HFFc6 (cell line): Measurements from ENCODE around the gene THAP6. TPM values are rescaled to one million over a fixed set of nuclear protein-coding genes. Genes with fewer than 3 reads are reported as not detected.

ENCODE experiments used
- DNase-seq: peaks from one replicate; pipeline ENCODE4 v3.0.0-alpha.2; 2018
- H3K27ac Mint-ChIP-seq: 2 replicates; pipeline ENCODE4 v1.8.0; 2020; ENCODE audit warnings: mild to moderate bottlenecking, mixed read lengths
- H3K27me3 Mint-ChIP-seq: 2 replicates; pipeline ENCODE4 v1.8.0; 2021; ENCODE audit warnings: mild to moderate bottlenecking, moderate library complexity, mixed read lengths; ENCODE audit not compliant: insufficient read depth
- H3K36me3 Mint-ChIP-seq: 2 replicates; pipeline ENCODE4 v1.8.0; 2021; ENCODE audit warnings: low read depth, mixed read lengths
- H3K4me1 Mint-ChIP-seq: 2 replicates; pipeline ENCODE4 v1.8.0; 2020; ENCODE audit warnings: low read depth, mixed read lengths
- H3K4me3 Mint-ChIP-seq: 2 replicates; pipeline ENCODE4 v1.8.0; 2020; ENCODE audit warnings: mild to moderate bottlenecking, moderate library complexity, mixed read lengths
- H3K9me3 Mint-ChIP-seq: 2 replicates; pipeline ENCODE4 v1.8.0; 2020; ENCODE audit warnings: mild to moderate bottlenecking, mixed read lengths
- total RNA-seq, 6 experiments: library from RNA; stranded (reverse); fragmentation: NEBNext Ultra II Directional; extraction: Animal tissue kit (Norgen Biotek cat#: 25700); gene quantifications; 2 replicates in 1 of 6; 3 replicates in 5 of 6; pipeline ENCODE4 v1.2.3, GENCODE V29; 2021
- TF ChIP-seq, protein P1 (sequence below): fragments of 200-600 bp; sonication (generic); IDR thresholded peaks from 2 replicates; pipeline ENCODE4 v1.5.0; 2021; ENCODE audit warnings: antibody characterized with exemption, mild to moderate bottlenecking

The THAP6 gene
- total RNA-seq, 6 experiments from 2014 or later: 14.2 to 20.6 (median 17.8) TPM

DNA sequence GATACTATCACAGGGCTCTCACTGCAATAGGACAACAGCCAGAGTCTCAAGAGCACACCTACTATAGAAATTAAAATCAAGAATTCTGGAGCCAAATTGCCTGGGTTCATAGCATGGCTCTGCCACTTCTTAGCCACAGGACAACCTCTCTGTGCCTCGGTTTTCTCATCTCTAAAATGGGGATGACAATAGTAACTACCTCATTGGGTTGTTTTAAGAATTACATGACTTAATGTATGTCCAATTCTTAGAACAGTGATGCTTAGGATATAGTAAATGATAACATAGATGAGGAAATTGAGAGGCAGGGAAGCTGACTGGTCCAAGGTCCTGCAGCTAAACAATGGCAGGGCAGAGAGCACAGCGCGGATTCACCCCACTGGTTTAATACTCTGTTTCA, 30.6 kb downstream of the THAP6 start:
- TF ChIP-seq, protein P1, sequence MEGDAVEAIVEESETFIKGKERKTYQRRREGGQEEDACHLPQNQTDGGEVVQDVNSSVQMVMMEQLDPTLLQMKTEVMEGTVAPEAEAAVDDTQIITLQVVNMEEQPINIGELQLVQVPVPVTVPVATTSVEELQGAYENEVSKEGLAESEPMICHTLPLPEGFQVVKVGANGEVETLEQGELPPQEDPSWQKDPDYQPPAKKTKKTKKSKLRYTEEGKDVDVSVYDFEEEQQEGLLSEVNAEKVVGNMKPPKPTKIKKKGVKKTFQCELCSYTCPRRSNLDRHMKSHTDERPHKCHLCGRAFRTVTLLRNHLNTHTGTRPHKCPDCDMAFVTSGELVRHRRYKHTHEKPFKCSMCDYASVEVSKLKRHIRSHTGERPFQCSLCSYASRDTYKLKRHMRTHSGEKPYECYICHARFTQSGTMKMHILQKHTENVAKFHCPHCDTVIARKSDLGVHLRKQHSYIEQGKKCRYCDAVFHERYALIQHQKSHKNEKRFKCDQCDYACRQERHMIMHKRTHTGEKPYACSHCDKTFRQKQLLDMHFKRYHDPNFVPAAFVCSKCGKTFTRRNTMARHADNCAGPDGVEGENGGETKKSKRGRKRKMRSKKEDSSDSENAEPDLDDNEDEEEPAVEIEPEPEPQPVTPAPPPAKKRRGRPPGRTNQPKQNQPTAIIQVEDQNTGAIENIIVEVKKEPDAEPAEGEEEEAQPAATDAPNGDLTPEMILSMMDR: no peak
- no peaks in the 10 kb centered on the region; the same call in 1 of the 2 replicates for H3K36me3 Mint-ChIP-seq
- no peak overlapping the region for H3K4me3 Mint-ChIP-seq
- no peaks in the 10 kb centered on the region for H3K27me3 Mint-ChIP-seq
- no peak for DNase-seq
- H3K4me1 Mint-ChIP-seq: peaks cover 41% of the 10 kb centered on the region
- H3K9me3 Mint-ChIP-seq: no peaks in the 10 kb centered on the region
- no peak overlapping the region for H3K27ac Mint-ChIP-seq

DNA sequence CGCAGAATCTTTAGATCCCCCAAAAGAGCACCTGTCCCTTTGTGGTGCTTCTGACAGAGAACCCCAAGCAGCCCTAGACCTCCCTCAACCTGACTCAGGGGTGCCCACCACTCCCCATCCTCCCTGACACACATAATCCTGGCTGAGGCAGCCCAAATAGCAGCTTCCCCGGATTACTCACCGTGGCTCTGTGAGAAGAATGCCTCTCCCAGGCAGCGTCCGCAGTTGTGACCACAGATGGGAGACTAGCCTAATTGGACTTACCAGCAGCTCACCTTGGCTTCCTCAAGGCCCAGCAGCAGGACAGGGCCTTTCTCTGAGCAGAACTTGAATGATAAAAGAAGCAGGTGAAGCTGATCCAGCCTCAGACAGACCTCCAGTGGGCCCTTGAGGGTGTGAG, 31.3 kb downstream of the THAP6 start:
- Mint-ChIP-seq H3K4me1 (peaks cover 41% of the 10 kb centered on the region), H3K27ac (no peak overlapping the region), H3K36me3 (no peaks in the 10 kb centered on the region; the same call in 1 of the 2 replicates), H3K9me3 (no peaks in the 10 kb centered on the region), H3K4me3 (no peak overlapping the region), H3K27me3 (no peaks in the 10 kb centered on the region)
- DNase-seq: peak; percentile 55
- TF ChIP-seq, protein P1: no peak

DNA sequence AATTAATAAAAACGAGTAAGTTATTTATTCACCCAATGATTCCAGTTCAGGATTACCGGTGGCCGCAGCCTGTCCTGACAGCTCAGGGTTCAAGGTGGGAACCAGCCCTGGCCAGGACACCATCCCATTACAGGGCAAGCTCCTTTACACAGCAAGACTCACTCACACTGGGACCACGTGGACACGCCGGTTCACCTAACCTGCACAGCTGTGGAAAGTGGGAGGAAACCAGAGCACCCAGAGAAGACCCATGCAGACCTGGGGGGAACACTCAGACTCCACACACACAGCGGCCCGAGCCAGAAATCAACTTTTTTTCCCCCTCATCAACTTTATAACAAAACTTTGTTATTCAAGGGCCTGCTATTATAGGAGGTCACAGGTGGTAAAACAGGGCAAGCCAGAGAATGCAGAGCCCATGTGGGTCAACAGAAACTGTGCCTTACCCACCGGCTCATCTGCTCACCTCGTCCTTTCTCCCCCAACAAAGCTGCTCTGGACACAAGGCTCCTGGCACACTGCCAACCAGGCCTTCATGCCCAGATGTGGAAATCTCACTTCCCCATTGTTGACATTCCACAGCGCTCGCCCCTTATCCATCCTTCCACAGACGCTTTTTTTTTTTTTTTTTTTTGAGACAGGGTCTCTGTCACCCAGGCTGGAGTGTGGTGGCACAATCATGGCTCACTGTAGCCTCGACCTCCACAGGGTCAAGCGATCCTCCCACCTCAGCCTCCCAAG, 33.5 kb downstream of the THAP6 start:
- no peak for DNase-seq
- Mint-ChIP-seq H3K4me3 (no peak overlapping the region), H3K27ac (no peak overlapping the region), H3K4me1 (peaks cover 32% of the 10 kb centered on the region), H3K27me3 (no peaks in the 10 kb centered on the region), H3K9me3 (no peaks in the 10 kb centered on the region), H3K36me3 (no peaks in the 10 kb centered on the region; the same call in 1 of the 2 replicates)
- TF ChIP-seq, protein P1: no peak

DNA sequence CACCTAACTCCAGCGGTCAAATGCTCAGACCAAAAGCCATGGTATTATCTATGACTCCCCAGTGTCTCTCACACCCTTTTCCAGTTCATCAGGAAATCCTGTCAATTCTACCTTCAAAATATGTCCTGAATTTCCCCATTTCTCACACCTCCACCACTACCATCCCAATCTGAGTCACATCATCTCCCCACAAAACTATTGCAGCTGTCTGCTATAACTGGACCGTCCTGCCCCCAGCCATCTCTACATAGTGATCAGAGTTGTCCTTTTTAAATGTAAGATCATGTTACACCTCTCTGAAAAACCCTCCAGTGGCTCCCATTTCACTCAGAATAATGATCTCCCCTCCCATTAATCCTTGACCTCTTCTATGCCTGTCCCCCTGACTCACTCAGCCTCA, 34.7 kb downstream of the THAP6 start:
- H3K27ac Mint-ChIP-seq: no peak overlapping the region
- no peak for DNase-seq
- H3K27me3 Mint-ChIP-seq: no peaks in the 10 kb centered on the region
- no peaks in the 10 kb centered on the region for H3K9me3 Mint-ChIP-seq
- H3K36me3 Mint-ChIP-seq: no peaks in the 10 kb centered on the region; the same call in 1 of the 2 replicates
- TF ChIP-seq, protein P1: no peak
- peaks cover 20% of the 10 kb centered on the region for H3K4me1 Mint-ChIP-seq
- no peak overlapping the region for H3K4me3 Mint-ChIP-seq

DNA sequence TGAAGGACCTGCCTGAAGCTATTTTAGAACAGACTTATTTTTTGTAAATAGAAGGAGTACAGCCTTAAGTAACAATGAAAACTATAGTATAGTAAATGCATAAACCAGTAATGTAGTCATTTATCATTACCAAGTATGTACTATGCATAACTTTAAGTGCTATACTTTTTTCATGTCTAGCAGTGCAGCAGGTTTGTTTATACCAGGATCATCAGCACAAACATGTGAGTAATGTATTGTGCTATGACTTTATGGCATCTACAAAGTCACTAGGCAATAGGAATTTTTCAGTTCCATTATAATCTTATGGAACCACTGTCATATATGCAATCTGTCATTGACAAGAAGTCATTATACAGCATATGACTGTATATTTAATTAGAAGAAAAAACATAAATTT, 38.2 kb downstream of the THAP6 start:
- Mint-ChIP-seq H3K36me3 (no peaks in the 10 kb centered on the region; the same call in 1 of the 2 replicates), H3K4me1 (peaks cover 14% of the 10 kb centered on the region), H3K27me3 (peaks cover under 1% of the 10 kb centered on the region; the same call in 1 of the 2 replicates), H3K27ac (no peak overlapping the region), H3K9me3 (no peaks in the 10 kb centered on the region), H3K4me3 (no peak overlapping the region)
- no peak for DNase-seq
- TF ChIP-seq, protein P1: no peak
